OCI-LY1 (cell line): ENCODE results near the gene LTBR.
A peak's percentile ranks its signal among the peaks of the same experiment; 100 is the strongest.

ENCODE experiments used
- H2AFZ ChIP-seq: fragments of 200-600 bp; sonication (generic), shearing (Covaris generic); 2 replicates; pipeline ENCODE4 v1.6.0; 2014; ENCODE audit warnings: antibody characterized with exemption, mild to moderate bottlenecking, low read length
- H3F3A ChIP-seq: fragments of 200-600 bp; sonication (generic), shearing (Covaris generic); 2 replicates; pipeline ENCODE4 v1.6.0; 2014; ENCODE audit warnings: mild to moderate bottlenecking, antibody characterized with exemption, low read length, moderate library complexity; ENCODE audit not compliant: insufficient read depth
- H3K27ac ChIP-seq: fragments of 200-600 bp; sonication (generic); 2 replicates; pipeline ENCODE4 v1.5.1; 2014; ENCODE audit warnings: low read length, mixed run types, mild to moderate bottlenecking, low read depth; ENCODE audit not compliant: poor library complexity, severe bottlenecking
- H3K27me3 ChIP-seq: fragments of 200-600 bp; sonication (generic); 2 replicates; pipeline ENCODE4 v1.6.0; 2014; ENCODE audit warnings: antibody characterized with exemption, mild to moderate bottlenecking, low read length, moderate library complexity; ENCODE audit not compliant: insufficient read depth
- H3K36me3 ChIP-seq: fragments of 200-600 bp; sonication (generic); 2 replicates; pipeline ENCODE4 v1.6.1; 2014; ENCODE audit warnings: mild to moderate bottlenecking, antibody characterized with exemption, low read length, moderate library complexity, mixed read lengths; ENCODE audit not compliant: insufficient read depth
- H3K4me1 ChIP-seq: fragments of 200-600 bp; sonication (generic); 2 replicates; pipeline ENCODE4 v1.5.1; 2014; ENCODE audit warnings: mild to moderate bottlenecking, low read length, moderate library complexity; ENCODE audit not compliant: insufficient read depth, severe bottlenecking
- H3K4me2 ChIP-seq: fragments of 200-600 bp; sonication (generic), shearing (Covaris generic); 2 replicates; pipeline ENCODE4 v1.6.1; 2014; ENCODE audit warnings: low read length
- H3K4me3 ChIP-seq: fragments of 200-600 bp; sonication (generic); 2 replicates; pipeline ENCODE4 v1.5.1; 2014; ENCODE audit warnings: low read length, low read depth, mild to moderate bottlenecking, mixed read lengths; ENCODE audit not compliant: poor library complexity, severe bottlenecking
- H3K79me2 ChIP-seq: fragments of 200-600 bp; shearing (Covaris generic); 2 replicates; pipeline ENCODE4 v1.6.1; 2016; ENCODE audit warnings: mixed run types, low read length, mixed read lengths; ENCODE audit not compliant: insufficient read depth
- H3K9ac ChIP-seq: fragments of 200-600 bp; sonication (generic), shearing (Covaris generic); 2 replicates; pipeline ENCODE4 v1.6.1; 2014; ENCODE audit warnings: mild to moderate bottlenecking, low read length, mixed read lengths
- H3K9me2 ChIP-seq: fragments of 200-600 bp; sonication (generic), shearing (Covaris generic); 2 replicates; pipeline ENCODE4 v1.6.1; 2014; ENCODE audit warnings: low read depth, mild to moderate bottlenecking, low read length, mixed read lengths
- H3K9me3 ChIP-seq: fragments of 200-600 bp; shearing (Covaris generic); 2 replicates; pipeline ENCODE4 v1.6.1; 2014; ENCODE audit warnings: low read length, mixed read lengths
- H4K20me1 ChIP-seq: fragments of 200-600 bp; sonication (generic), shearing (Covaris generic); 2 replicates; pipeline ENCODE4 v1.6.0; 2016; ENCODE audit warnings: mild to moderate bottlenecking, low read length; ENCODE audit not compliant: insufficient read depth
- EZH2 ChIP-seq: fragments of 200-600 bp; sonication (generic), shearing (Covaris generic); IDR thresholded peaks from 2 replicates; pipeline ENCODE4 v1.8.0; 2017; ENCODE audit warnings: borderline replicate concordance, mixed run types, mild to moderate bottlenecking, antibody characterized with exemption, low read length, moderate library complexity, mixed read lengths
- TF ChIP-seq, protein P1 (sequence below): fragments of 200-600 bp; sonication (generic), shearing (Covaris generic); IDR thresholded peaks from 2 replicates; pipeline ENCODE4 v1.5.1; 2017; ENCODE audit warnings: mild to moderate bottlenecking, antibody characterized with exemption, low read length, moderate library complexity, mixed read lengths

LTBR gene

DNA sequence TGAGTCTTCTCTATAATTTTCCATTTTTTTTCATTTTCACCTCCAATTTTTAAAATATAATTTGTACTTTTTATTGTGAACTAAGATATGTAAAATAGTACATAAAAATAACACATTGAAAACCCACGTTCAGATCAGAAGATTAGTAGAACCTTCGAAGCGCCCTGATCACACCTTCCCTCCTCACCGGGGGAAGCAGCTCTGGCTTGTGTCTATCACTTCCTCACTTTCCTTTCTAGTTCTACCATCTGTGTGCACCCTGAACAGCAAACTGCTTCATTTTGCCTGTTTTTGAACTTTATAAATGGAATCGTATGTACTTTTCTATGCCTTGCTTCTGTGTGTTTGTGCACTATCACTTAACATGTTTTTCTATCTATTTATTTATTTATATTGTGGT lies 49.0 kb downstream of the LTBR start:
- Histone ChIP-seq H3K4me1 (peaks cover 64% of the 10 kb centered on the region), H3K36me3 (no peaks in the 10 kb centered on the region), H3K9me2 (no peaks in the 10 kb centered on the region), H4K20me1 (no peaks in the 10 kb centered on the region), H3K4me2 (peak overlapping the region; percentile 54), H3K9ac (peak overlapping the region; percentile 58), H3K9me3 (no peaks in the 10 kb centered on the region), H3K79me2 (no peaks in the 10 kb centered on the region), H3K27ac (peak overlapping the region; percentile 89), H3K4me3 (no peak overlapping the region), H3K27me3 (no peaks in the 10 kb centered on the region), H3F3A (no peaks in the 10 kb centered on the region; the same call in 1 of the 2 replicates), H2AFZ (no peak overlapping the region)
- TF ChIP-seq, protein P1, sequence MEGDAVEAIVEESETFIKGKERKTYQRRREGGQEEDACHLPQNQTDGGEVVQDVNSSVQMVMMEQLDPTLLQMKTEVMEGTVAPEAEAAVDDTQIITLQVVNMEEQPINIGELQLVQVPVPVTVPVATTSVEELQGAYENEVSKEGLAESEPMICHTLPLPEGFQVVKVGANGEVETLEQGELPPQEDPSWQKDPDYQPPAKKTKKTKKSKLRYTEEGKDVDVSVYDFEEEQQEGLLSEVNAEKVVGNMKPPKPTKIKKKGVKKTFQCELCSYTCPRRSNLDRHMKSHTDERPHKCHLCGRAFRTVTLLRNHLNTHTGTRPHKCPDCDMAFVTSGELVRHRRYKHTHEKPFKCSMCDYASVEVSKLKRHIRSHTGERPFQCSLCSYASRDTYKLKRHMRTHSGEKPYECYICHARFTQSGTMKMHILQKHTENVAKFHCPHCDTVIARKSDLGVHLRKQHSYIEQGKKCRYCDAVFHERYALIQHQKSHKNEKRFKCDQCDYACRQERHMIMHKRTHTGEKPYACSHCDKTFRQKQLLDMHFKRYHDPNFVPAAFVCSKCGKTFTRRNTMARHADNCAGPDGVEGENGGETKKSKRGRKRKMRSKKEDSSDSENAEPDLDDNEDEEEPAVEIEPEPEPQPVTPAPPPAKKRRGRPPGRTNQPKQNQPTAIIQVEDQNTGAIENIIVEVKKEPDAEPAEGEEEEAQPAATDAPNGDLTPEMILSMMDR = no peak
- no peak for TF ChIP-seq EZH2

DNA sequence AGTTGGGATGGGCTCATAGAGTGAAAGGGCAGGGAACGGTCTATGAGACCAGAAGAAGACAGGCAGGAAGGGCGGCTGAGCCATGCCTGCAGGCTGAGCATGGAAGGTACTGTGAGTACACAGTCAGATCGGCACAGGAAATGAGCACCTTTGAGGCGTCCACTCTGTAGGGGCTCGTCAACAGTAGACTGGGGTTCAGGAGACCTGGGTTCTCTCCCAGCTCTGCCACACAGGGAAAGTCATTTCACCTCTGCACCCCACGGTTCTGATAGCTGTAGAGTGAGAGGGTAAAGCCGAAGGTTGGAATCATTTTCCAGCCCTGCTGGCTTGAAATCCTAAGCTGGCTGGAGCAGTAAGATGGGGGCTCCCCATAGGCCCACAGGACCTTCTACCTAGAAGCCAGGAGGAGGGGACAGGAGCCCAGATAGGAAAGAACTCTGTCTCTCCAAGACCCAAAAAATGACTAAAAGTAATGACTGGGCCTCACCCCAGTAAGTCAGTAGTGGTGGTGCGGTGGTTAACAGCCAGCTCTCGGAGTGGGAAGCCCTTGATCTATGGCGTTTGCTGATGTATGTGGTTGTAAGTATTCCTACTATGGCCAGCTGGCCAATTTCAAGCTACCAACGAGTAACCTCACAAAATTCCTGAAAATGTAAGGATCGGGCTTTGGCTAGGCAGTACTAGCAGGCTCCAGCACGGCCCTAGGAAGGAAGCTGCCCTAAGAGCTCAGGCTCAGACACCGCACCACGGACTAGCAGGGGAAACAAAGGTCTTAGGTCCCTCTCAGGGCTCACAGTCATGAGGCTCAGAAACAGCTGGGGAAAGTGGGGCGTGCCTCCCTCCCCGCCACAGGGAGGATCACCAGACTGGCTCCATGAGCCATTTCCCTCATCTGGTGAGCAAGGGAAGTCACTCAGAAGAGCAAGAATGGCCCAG lies 50.5 kb downstream of the LTBR start:
- no peaks in the 10 kb centered on the region for H3K79me2 ChIP-seq
- H3K9me3 ChIP-seq = no peaks in the 10 kb centered on the region
- no peaks in the 10 kb centered on the region for H3K27me3 ChIP-seq
- peak overlapping the region; percentile 58 for H3K9ac ChIP-seq
- H3K9me2 ChIP-seq = no peaks in the 10 kb centered on the region
- no peak overlapping the region for H2AFZ ChIP-seq
- peak overlapping the region; percentile 89 for H3K27ac ChIP-seq
- peaks cover under 1% of the 10 kb centered on the region; the same call in 1 of the 2 replicates for H3F3A ChIP-seq
- H3K4me1 ChIP-seq = peaks cover 54% of the 10 kb centered on the region
- TF ChIP-seq, protein P1 = no peak
- TF ChIP-seq EZH2 = no peak
- no peak overlapping the region for H3K4me3 ChIP-seq
- H3K36me3 ChIP-seq = no peaks in the 10 kb centered on the region
- H4K20me1 ChIP-seq = no peaks in the 10 kb centered on the region
- H3K4me2 ChIP-seq = peak overlapping the region; percentile 54

DNA sequence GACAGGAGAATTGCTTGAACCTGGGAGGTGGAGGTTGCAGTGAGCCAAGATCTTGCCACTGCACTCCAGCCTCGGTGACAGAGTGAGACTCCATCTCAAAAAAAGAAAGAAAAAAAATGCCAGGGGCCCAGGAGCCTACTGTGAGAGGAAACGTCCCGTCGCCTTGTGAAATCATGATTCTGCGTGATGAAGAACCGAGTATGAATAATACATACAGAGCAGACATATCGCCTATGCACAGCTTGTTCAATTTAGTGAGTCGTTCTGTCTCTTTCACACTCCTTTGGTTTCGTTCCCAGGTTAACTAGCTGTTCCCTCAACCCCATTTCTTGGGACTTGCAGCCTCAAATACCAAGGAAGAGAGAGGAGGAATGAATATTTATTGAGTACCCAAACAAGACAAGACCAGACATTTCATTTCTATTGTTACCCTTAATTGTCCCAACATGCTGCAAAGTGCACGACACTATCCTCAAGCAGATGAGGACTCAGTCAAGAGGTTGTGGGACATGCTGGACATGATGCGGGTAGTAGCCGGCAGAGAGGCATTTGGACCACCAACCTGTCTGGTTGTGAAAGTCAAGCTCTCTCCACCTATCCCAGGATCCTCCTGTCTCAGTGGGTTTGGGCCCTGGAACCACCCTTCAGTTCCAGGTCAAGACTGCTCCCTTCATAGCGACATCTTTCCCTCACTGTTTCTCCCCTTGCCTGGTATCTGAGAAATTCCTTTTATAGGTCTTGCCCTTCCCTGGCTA lies 52.2 kb downstream of the LTBR start:
- Histone ChIP-seq H3K4me3 (no peak overlapping the region), H3K9ac (no peak overlapping the region), H3K36me3 (no peaks in the 10 kb centered on the region), H4K20me1 (no peaks in the 10 kb centered on the region), H3K9me3 (no peaks in the 10 kb centered on the region), H3K4me2 (no peak overlapping the region), H2AFZ (no peak overlapping the region), H3K27me3 (no peaks in the 10 kb centered on the region), H3K9me2 (no peaks in the 10 kb centered on the region), H3K4me1 (peaks cover 45% of the 10 kb centered on the region), H3K27ac (peak overlapping the region; percentile 31), H3F3A (0 out of 2 replicates have a peak, but pooled peaks cover 4% of the 10 kb centered on the region), H3K79me2 (no peaks in the 10 kb centered on the region)
- TF ChIP-seq EZH2 = no peak
- TF ChIP-seq, protein P1 = no peak
